DND-41 (cell line): ENCODE results near the gene CGB5.
A peak's percentile ranks its signal among the peaks of the same experiment; 100 is the strongest.
"Not testable (repeated sequence)": the region's sequence is repeated elsewhere in the genome, so short reads cannot be mapped to it uniquely, and the experiment has no call there.

Source experiments
- ATAC-seq: fragments of 200-7000 bp; cut with Tn5 transposase; 3 replicates; pipeline ENCODE4 v1.9.1; 2021; ENCODE audit warnings: low read depth; ENCODE audit not compliant: insufficient read depth
- DNase-seq: peaks from one replicate; pipeline ENCODE4 v3.0.0-alpha.2; 2020
- H2AFZ ChIP-seq: 2 replicates; pipeline ENCODE4 v1.6.0; 2012; ENCODE audit warnings: low read depth, low read length
- H3K27ac ChIP-seq: 2 replicates; pipeline ENCODE4 v1.5.1; 2012; ENCODE audit warnings: low read length, inconsistent platforms
- H3K27me3 ChIP-seq: fragments of 200-600 bp; sonication (generic); 2 replicates; pipeline ENCODE4 v1.6.0; 2012; ENCODE audit warnings: low read length, mild to moderate bottlenecking, inconsistent platforms; ENCODE audit not compliant: insufficient read depth, poor library complexity
- H3K36me3 ChIP-seq: 2 replicates; pipeline ENCODE4 v1.5.1; 2012; ENCODE audit warnings: low read length, inconsistent platforms; ENCODE audit not compliant: insufficient read depth
- H3K4me1 ChIP-seq: 2 replicates; pipeline ENCODE4 v1.5.1; 2012; ENCODE audit warnings: mild to moderate bottlenecking, low read length; ENCODE audit not compliant: insufficient read depth
- H3K4me2 ChIP-seq: 2 replicates; pipeline ENCODE4 v1.6.0; 2012; ENCODE audit warnings: mild to moderate bottlenecking, moderate library complexity, low read length, inconsistent platforms; ENCODE audit not compliant: insufficient read depth
- H3K4me3 ChIP-seq, 2 experiments: fragments of 200-600 bp in 1 of 2; shearing (Covaris generic) in 1 of 2; 2 replicates each; pipeline ENCODE4 v1.5.1; 2012 to 2016; ENCODE audit warnings: inconsistent platforms in 2 of 2, low read length in 2 of 2, mild to moderate bottlenecking in 2 of 2, low read depth in 1 of 2, moderate library complexity in 1 of 2
- H3K79me2 ChIP-seq: 2 replicates; pipeline ENCODE4 v1.6.0; 2012; ENCODE audit warnings: low read length, inconsistent platforms; ENCODE audit not compliant: insufficient read depth
- H3K9ac ChIP-seq: 2 replicates; pipeline ENCODE4 v1.6.0; 2012; ENCODE audit warnings: low read depth, mild to moderate bottlenecking, inconsistent platforms, low read length, moderate library complexity
- H3K9me3 ChIP-seq: 2 replicates; pipeline ENCODE4 v1.5.1; 2012; ENCODE audit warnings: low read length, moderate library complexity, mild to moderate bottlenecking, inconsistent platforms; ENCODE audit not compliant: insufficient read depth, severe bottlenecking
- H4K20me1 ChIP-seq: 2 replicates; pipeline ENCODE4 v1.6.0; 2012; ENCODE audit warnings: low read length; ENCODE audit not compliant: insufficient read depth
- TF ChIP-seq, protein P1 (sequence below): IDR thresholded peaks from 2 replicates; pipeline ENCODE4 v1.5.1; 2012; ENCODE audit warnings: borderline replicate concordance, low read length, moderate library complexity, mild to moderate bottlenecking; ENCODE audit not compliant: poor library complexity, severe bottlenecking; ENCODE audit errors: extremely low read depth

The CGB5 gene

DNA sequence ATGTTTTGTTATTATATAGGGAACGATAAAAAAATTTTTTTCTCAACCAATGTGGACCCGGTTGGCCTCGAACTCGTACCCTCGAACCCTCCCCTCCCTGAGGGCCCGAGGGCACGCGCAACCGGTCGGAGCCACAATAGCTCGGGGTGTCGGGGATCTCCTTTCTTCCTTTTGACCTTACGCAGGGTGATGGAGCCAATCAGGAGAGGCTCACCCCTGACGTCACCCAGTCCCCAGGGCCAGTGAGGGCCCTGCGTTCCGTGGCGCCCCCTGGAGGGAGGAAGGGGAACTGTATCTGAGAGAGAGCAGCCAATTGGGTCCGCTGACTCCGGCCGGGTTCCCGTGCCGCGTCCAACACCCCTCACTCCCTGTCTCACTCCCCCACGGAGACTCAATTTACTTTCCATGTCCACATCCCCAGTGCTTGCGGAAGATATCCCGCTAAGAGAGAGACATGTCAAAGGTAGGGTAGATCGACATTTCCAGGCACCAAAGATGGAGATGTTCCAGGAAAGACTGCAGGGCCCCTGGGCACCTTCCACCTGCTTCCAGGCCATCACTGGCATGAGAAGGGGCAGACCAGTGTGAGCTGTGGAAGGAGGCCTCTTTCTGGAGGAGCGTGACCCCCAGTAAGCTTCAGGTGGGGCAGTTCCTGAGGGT is 11.9 kb upstream of the CGB5 start, which contains the start of gene CGB2:
CGB2 (plus strand) TSS at position 249 of the 660 bp plus-strand sequence; CDS start at position 455, 206 bp downstream.
- H3K27me3 ChIP-seq, H3K9me3 ChIP-seq, H2AFZ ChIP-seq, H3K4me2 ChIP-seq, H3K36me3 ChIP-seq, H4K20me1 ChIP-seq, H3K9ac ChIP-seq, ATAC-seq, H3K27ac ChIP-seq, H3K79me2 ChIP-seq, H3K4me3 ChIP-seq, H3K4me1 ChIP-seq: not testable (repeated sequence)
- TF ChIP-seq, protein P1, sequence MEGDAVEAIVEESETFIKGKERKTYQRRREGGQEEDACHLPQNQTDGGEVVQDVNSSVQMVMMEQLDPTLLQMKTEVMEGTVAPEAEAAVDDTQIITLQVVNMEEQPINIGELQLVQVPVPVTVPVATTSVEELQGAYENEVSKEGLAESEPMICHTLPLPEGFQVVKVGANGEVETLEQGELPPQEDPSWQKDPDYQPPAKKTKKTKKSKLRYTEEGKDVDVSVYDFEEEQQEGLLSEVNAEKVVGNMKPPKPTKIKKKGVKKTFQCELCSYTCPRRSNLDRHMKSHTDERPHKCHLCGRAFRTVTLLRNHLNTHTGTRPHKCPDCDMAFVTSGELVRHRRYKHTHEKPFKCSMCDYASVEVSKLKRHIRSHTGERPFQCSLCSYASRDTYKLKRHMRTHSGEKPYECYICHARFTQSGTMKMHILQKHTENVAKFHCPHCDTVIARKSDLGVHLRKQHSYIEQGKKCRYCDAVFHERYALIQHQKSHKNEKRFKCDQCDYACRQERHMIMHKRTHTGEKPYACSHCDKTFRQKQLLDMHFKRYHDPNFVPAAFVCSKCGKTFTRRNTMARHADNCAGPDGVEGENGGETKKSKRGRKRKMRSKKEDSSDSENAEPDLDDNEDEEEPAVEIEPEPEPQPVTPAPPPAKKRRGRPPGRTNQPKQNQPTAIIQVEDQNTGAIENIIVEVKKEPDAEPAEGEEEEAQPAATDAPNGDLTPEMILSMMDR = peak; percentile 49
- peak; percentile 38 for DNase-seq

GRCh38 chr19:49036815-49037214 is 6.8 kb upstream of the CGB5 start, which contains the start of gene CGB1:
Gene CGB1 (minus strand): TSS chr19:49036895. CDS start chr19:49036711, 184 bp downstream.
- H3K4me3 ChIP-seq, H3K36me3 ChIP-seq, H4K20me1 ChIP-seq, H3K9ac ChIP-seq, H3K4me2 ChIP-seq, H3K27me3 ChIP-seq, H3K79me2 ChIP-seq, H3K9me3 ChIP-seq, H2AFZ ChIP-seq, H3K4me1 ChIP-seq, H3K27ac ChIP-seq: not testable (repeated sequence)
- TF ChIP-seq, protein P1 = peak; percentile 69
- peak; percentile 54 for DNase-seq
- ATAC-seq = peak; percentile 45; the same call in 1 of the 3 replicates

DNA sequence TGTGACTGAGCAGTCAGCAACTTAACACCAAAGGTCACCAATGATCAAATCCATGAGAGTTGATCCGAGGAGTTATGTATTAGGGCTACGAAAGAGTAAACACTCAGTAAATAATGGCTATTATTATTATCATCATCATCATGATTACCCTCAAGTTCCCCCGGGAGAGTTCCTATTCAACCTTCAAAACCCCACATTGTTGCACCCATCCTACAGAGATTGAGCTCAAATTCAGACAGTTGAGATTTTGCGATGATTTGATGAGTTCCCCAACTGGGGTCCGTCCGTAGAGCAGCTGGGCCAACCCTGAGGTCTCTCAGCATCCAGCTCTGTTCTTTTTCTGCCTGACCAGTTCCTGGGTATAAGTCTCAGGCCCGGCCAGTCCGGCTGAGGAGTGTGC is 5.5 kb upstream of the CGB5 start:
- H3K4me1 ChIP-seq, ATAC-seq, H3K79me2 ChIP-seq, H3K4me3 ChIP-seq, H3K4me2 ChIP-seq, H3K9ac ChIP-seq, H4K20me1 ChIP-seq, H3K27me3 ChIP-seq, H3K9me3 ChIP-seq, H3K36me3 ChIP-seq, H3K27ac ChIP-seq, DNase-seq, H2AFZ ChIP-seq: not testable (repeated sequence)

DNA sequence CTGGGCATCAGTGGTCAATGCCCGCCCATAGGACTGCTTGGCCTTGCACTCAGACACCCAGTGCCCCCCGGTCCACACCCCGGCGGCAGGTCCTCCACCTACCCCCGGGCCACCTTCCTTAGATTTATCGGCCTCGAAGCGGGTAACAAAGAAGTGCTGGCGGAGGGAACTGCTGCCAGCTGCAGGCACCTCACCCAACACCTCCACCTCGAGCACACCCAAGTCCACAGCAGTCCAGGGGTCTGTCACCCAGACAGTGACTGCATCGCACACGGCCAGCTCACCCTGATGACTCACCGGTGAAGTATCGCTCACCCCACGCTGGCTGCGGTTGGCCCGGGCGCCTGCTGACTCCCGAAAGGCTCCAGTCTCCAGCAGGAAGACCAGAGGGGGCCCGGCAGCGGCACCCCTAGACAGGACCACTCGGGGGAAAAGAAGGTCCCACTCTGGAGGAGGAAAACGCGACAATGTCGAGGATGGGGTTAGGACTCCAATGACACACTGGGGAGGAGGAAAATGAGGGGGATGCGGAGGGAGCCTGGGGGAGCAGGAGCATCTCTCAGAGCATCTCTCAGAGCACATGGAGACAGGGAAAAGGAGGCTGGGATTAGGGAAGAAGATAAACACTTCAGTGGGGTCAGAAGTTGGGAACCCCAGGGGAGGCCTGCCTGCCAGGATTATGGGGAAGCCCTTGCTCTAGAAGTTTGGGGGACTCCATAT is 4.9 kb upstream of the CGB5 start:
- ATAC-seq = not testable (repeated sequence)

DNA sequence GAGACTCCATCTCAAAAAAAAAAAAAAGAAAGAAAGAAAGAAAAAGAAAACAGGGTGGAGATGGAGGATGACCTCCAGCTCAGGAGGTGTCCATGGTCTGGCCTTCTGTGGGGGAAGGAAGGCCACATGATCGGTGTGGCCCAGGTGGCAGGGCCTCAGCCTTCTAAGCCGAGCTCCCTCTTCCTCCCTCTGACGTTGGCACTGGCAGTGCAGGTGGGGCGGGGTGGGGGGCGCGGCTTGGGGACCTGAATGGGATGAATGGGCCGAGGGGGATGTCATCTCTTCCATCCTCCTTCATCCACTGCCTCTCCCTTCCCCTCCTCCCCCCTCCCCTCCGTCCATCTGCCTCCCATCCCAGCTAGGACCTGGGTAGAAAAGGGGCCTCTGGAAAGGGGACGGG is 3.9 kb upstream of the CGB5 start:
- H2AFZ ChIP-seq, H3K9me3 ChIP-seq, H3K27ac ChIP-seq, H4K20me1 ChIP-seq, H3K9ac ChIP-seq, H3K79me2 ChIP-seq, H3K27me3 ChIP-seq, ATAC-seq, H3K4me2 ChIP-seq, H3K4me1 ChIP-seq, DNase-seq, H3K36me3 ChIP-seq, H3K4me3 ChIP-seq: not testable (repeated sequence)

More for the DNA sequence above, 4.9 kb upstream of the CGB5 start:
- not testable (repeated sequence) for H3K4me3 ChIP-seq, H3K9me3 ChIP-seq, H3K4me1 ChIP-seq, H3K9ac ChIP-seq, H2AFZ ChIP-seq, H3K27me3 ChIP-seq, H4K20me1 ChIP-seq, DNase-seq, H3K36me3 ChIP-seq, H3K79me2 ChIP-seq, H3K27ac ChIP-seq, H3K4me2 ChIP-seq
